Right kidney (tissue), 9 donors: ENCODE data around the gene EMC8.
"Not testable (repeated sequence)": the region's sequence is repeated elsewhere in the genome, so short reads cannot be mapped to it uniquely, and the experiment has no call there.

Experiments used
- DNase-seq: peaks from one replicate; pipeline ENCODE4 v3.0.0-alpha.2; 2016
- long read RNA-seq, 8 donors: transcript quantifications; one replicate each; lab custom pipeline, GENCODE V29; 2026

EMC8 gene
- long read RNA-seq, donor 1, transcript EMC8-205 (1 exons, 1,826 nt): minor isoform, 5 of 1,283 reads
- long read RNA-seq, donor 1, transcript EMC8-201 (5 exons, 1,962 nt): major isoform, 19 of 1,283 reads
- long read RNA-seq, donor 1, partial matches to known transcripts: 528 of 1,283 reads
- long read RNA-seq, donor 1, other reads (novel, unspliced or antisense): 727 of 1,283 reads
- long read RNA-seq, donor 2, transcript EMC8-202 (4 exons, 1,935 nt): minor isoform, 10 of 814 reads
- long read RNA-seq, donor 2, transcript EMC8-201 (5 exons, 1,962 nt): major isoform, 21 of 814 reads
- long read RNA-seq, donor 2, partial matches to known transcripts: 416 of 814 reads
- long read RNA-seq, donor 2, other reads (novel, unspliced or antisense): 364 of 814 reads
- long read RNA-seq, donor 3, transcript EMC8-201 (5 exons, 1,962 nt): major isoform, 11 of 13 reads
- long read RNA-seq, donor 3, partial matches to known transcripts: 0 of 13 reads
- long read RNA-seq, donor 3, other reads (novel, unspliced or antisense): 0 of 13 reads
- long read RNA-seq, donor 4, transcript EMC8-205 (1 exons, 1,826 nt): minor isoform, 8 of 748 reads
- long read RNA-seq, donor 4, transcript EMC8-202 (4 exons, 1,935 nt): minor isoform, 5 of 748 reads
- long read RNA-seq, donor 4, transcript EMC8-201 (5 exons, 1,962 nt): major isoform, 11 of 748 reads
- long read RNA-seq, donor 4, partial matches to known transcripts: 295 of 748 reads
- long read RNA-seq, donor 4, other reads (novel, unspliced or antisense): 429 of 748 reads
- long read RNA-seq, donor 5, transcript EMC8-202 (4 exons, 1,935 nt): minor isoform, 6 of 35 reads
- long read RNA-seq, donor 5, transcript EMC8-201 (5 exons, 1,962 nt): major isoform, 25 of 35 reads
- long read RNA-seq, donor 5, partial matches to known transcripts: 0 of 35 reads
- long read RNA-seq, donor 5, other reads (novel, unspliced or antisense): 0 of 35 reads
- long read RNA-seq, donor 6, transcript EMC8-201 (5 exons, 1,962 nt): major isoform, 23 of 33 reads
- long read RNA-seq, donor 6, transcript EMC8-205 (1 exons, 1,826 nt): minor isoform, 7 of 33 reads
- long read RNA-seq, donor 6, partial matches to known transcripts: 0 of 33 reads
- long read RNA-seq, donor 6, other reads (novel, unspliced or antisense): 0 of 33 reads
- long read RNA-seq, donor 7: 0 reads
- long read RNA-seq, donor 8, transcript EMC8-201 (5 exons, 1,962 nt): major isoform, 21 of 30 reads
- long read RNA-seq, donor 8, transcript EMC8-202 (4 exons, 1,935 nt): minor isoform, 5 of 30 reads
- long read RNA-seq, donor 8, partial matches to known transcripts: 0 of 30 reads
- long read RNA-seq, donor 8, other reads (novel, unspliced or antisense): 0 of 30 reads

- DNase-seq: peak; percentile 87
Observed at GRCh38 chr16:85799497-85800320, at the start of gene EMC8, which contains the start of gene COX4I1. EMC8 (minus strand) TSS chr16:85799544; CDS start chr16:85799295, 249 bp downstream. COX4I1 (plus strand) TSS chr16:85799695; CDS start chr16:85801206, 1,511 bp downstream.

- DNase-seq: no peak
Observed at GRCh38 chr16:85848986-85849385, 49.6 kb upstream of the EMC8 start.

- DNase-seq: no peak
Observed at GRCh38 chr16:85847681-85848601, 48.6 kb upstream of the EMC8 start.

- no peak for DNase-seq
Observed at GRCh38 chr16:85847036-85847435, 47.7 kb upstream of the EMC8 start.

- no peak for DNase-seq
Observed at GRCh38 chr16:85846461-85846860, 47.1 kb upstream of the EMC8 start.

- no peak for DNase-seq
Observed at GRCh38 chr16:85845266-85845665, 45.9 kb upstream of the EMC8 start.

- no peak for DNase-seq
Observed at GRCh38 chr16:85844786-85845185, 45.4 kb upstream of the EMC8 start.

- DNase-seq: no peak
Observed at GRCh38 chr16:85844169-85844481, 44.8 kb upstream of the EMC8 start.

GRCh38 chr16:85843471-85844168, 44.3 kb upstream of the EMC8 start:
- DNase-seq: no peak

GRCh38 chr16:85842848-85843247, 43.5 kb upstream of the EMC8 start:
- no peak for DNase-seq

- DNase-seq: no peak
Observed at GRCh38 chr16:85842435-85842834, 43.1 kb upstream of the EMC8 start.

GRCh38 chr16:85840801-85841200, 41.5 kb upstream of the EMC8 start:
- DNase-seq: no peak

GRCh38 chr16:85840395-85840794, 41.1 kb upstream of the EMC8 start:
- DNase-seq: no peak

GRCh38 chr16:85839681-85840240, 40.4 kb upstream of the EMC8 start:
- no peak for DNase-seq

GRCh38 chr16:85838876-85839585, 39.7 kb upstream of the EMC8 start:
- DNase-seq: no peak

- DNase-seq: no peak
Observed at GRCh38 chr16:85838381-85838780, 39.0 kb upstream of the EMC8 start.

GRCh38 chr16:85837654-85838053, 38.3 kb upstream of the EMC8 start:
- DNase-seq: not testable (repeated sequence)
